Muscle layer of colon (tissue), 2 donors: ENCODE data around the gene LRRC10B.

Experiments
- H3K27ac ChIP-seq: one replicate; pipeline ENCODE4 v1.7.0; 2013; ENCODE audit warnings: low read depth, mild to moderate bottlenecking, low read length, moderate library complexity
- H3K27me3 ChIP-seq, 2 donors: one replicate each; pipeline ENCODE4 v1.7.0; 2013; ENCODE audit warnings: low read length in 2 of 2, mild to moderate bottlenecking in 2 of 2; ENCODE audit not compliant: insufficient read depth in 2 of 2, control insufficient read depth in 1 of 2
- H3K36me3 ChIP-seq: one replicate; pipeline ENCODE4 v1.7.0; 2013; ENCODE audit warnings: mild to moderate bottlenecking, low read length; ENCODE audit not compliant: insufficient read depth
- H3K4me1 ChIP-seq: one replicate; pipeline ENCODE4 v1.7.0; 2013; ENCODE audit warnings: mild to moderate bottlenecking, low read length; ENCODE audit not compliant: insufficient read depth
- H3K4me3 ChIP-seq, 2 donors: one replicate each; pipeline ENCODE4 v1.7.0; 2013; ENCODE audit warnings: low read length in 2 of 2, low read depth in 1 of 2, mild to moderate bottlenecking in 1 of 2, moderate library complexity in 1 of 2
- H3K9ac ChIP-seq: one replicate; pipeline ENCODE4 v1.7.0; 2013; ENCODE audit warnings: low read length
- H3K9me3 ChIP-seq: one replicate; pipeline ENCODE4 v1.7.0; 2013; ENCODE audit warnings: mild to moderate bottlenecking, low read length
- donor health status: abdominal sarcoma.
- donor health status: Adenocarcinoma of cecum.

Gene LRRC10B

GRCh38 chr11:61499816-61500491 is 8.6 kb upstream of the LRRC10B start:
- H3K9me3 ChIP-seq: no peaks in the 10 kb centered on the region
- no peak overlapping the region for H3K4me3 ChIP-seq
- H3K9ac ChIP-seq: no peak overlapping the region
- H3K4me1 ChIP-seq: no peaks in the 10 kb centered on the region
- H3K27ac ChIP-seq: no peak overlapping the region
- H3K27me3 ChIP-seq: no peaks in the 10 kb centered on the region
- no peaks in the 10 kb centered on the region for H3K36me3 ChIP-seq

- Histone ChIP-seq H3K36me3 (no peaks in the 10 kb centered on the region), H3K4me1 (peaks cover under 1% of the 10 kb centered on the region), H3K9me3 (no peaks in the 10 kb centered on the region), H3K27me3 (no peaks in the 10 kb centered on the region), H3K9ac (no peak overlapping the region), H3K4me3 (no peak overlapping the region), H3K27ac (no peak overlapping the region)
These were observed 6.0 kb upstream of the LRRC10B start for GRCh38 chr11:61502522-61502921.

GRCh38 chr11:61503135-61503770 is 5.3 kb upstream of the LRRC10B start:
- Histone ChIP-seq H3K36me3 (no peaks in the 10 kb centered on the region), H3K4me1 (peaks cover 8% of the 10 kb centered on the region), H3K27ac (no peak overlapping the region), H3K9ac (no peak overlapping the region), H3K9me3 (no peaks in the 10 kb centered on the region), H3K4me3 (no peak overlapping the region), H3K27me3 (peaks cover under 1 to 7% of the 10 kb centered on the region in 2 donors)

- peaks cover 18% of the 10 kb centered on the region for H3K4me1 ChIP-seq
- no peak overlapping the region for H3K4me3 ChIP-seq
- peaks cover 8 to 10% of the 10 kb centered on the region in 2 donors for H3K27me3 ChIP-seq
- no peaks in the 10 kb centered on the region for H3K9me3 ChIP-seq
- no peak overlapping the region for H3K27ac ChIP-seq
- H3K9ac ChIP-seq: no peak overlapping the region
- no peaks in the 10 kb centered on the region for H3K36me3 ChIP-seq
These were observed 3.4 kb upstream of the LRRC10B start for GRCh38 chr11:61505106-61505505.

- no peak overlapping the region for H3K27ac ChIP-seq
- H3K27me3 ChIP-seq: peaks cover 8 to 16% of the 10 kb centered on the region in 2 donors
- H3K9me3 ChIP-seq: no peaks in the 10 kb centered on the region
- no peaks in the 10 kb centered on the region for H3K36me3 ChIP-seq
- H3K9ac ChIP-seq: no peak overlapping the region
- peaks cover 24% of the 10 kb centered on the region for H3K4me1 ChIP-seq
- H3K4me3 ChIP-seq: no peak overlapping the region
These were observed 2.9 kb upstream of the LRRC10B start for GRCh38 chr11:61505640-61506155.

- Histone ChIP-seq H3K27ac (no peak overlapping the region), H3K4me1 (peaks cover 29% of the 10 kb centered on the region), H3K9ac (no peak overlapping the region), H3K4me3 (no peak overlapping the region), H3K27me3 (peaks cover 8 to 25% of the 10 kb centered on the region in 2 donors), H3K36me3 (no peaks in the 10 kb centered on the region), H3K9me3 (no peaks in the 10 kb centered on the region)
These were observed 1.4 kb upstream of the LRRC10B start for GRCh38 chr11:61507012-61507768.

- Histone ChIP-seq H3K27me3 (peaks cover 8 to 25% of the 10 kb centered on the region in 2 donors), H3K27ac (peak overlapping the region; percentile 49), H3K9me3 (no peaks in the 10 kb centered on the region), H3K36me3 (no peaks in the 10 kb centered on the region), H3K4me1 (peaks cover 29% of the 10 kb centered on the region), H3K9ac (no peak overlapping the region), H3K4me3 (peak overlapping the region; percentile 25 to 41)
These were observed 787 bp downstream of the LRRC10B start for GRCh38 chr11:61509043-61510029.

GRCh38 chr11:61510166-61510919 is 1.8 kb downstream of the LRRC10B start:
- Histone ChIP-seq H3K4me3 (peak overlapping the region in 1 of 2 donors; percentile 41), H3K27me3 (peaks cover 8 to 25% of the 10 kb centered on the region in 2 donors), H3K27ac (peak overlapping the region; percentile 55), H3K36me3 (no peaks in the 10 kb centered on the region), H3K4me1 (peaks cover 29% of the 10 kb centered on the region), H3K9ac (peak overlapping the region; percentile 19), H3K9me3 (no peaks in the 10 kb centered on the region)

- H3K36me3 ChIP-seq: no peaks in the 10 kb centered on the region
- peak overlapping the region; percentile 55 for H3K27ac ChIP-seq
- H3K9ac ChIP-seq: no peak overlapping the region
- H3K27me3 ChIP-seq: peaks cover 8 to 25% of the 10 kb centered on the region in 2 donors
- H3K4me1 ChIP-seq: peaks cover 29% of the 10 kb centered on the region
- no peak overlapping the region for H3K4me3 ChIP-seq
- no peaks in the 10 kb centered on the region for H3K9me3 ChIP-seq
These were observed 2.4 kb downstream of the LRRC10B start for GRCh38 chr11:61510974-61511373.

GRCh38 chr11:61511383-61511782 is 2.8 kb downstream of the LRRC10B start:
- H3K36me3 ChIP-seq: no peaks in the 10 kb centered on the region
- H3K4me1 ChIP-seq: peaks cover 29% of the 10 kb centered on the region
- no peaks in the 10 kb centered on the region for H3K9me3 ChIP-seq
- peaks cover 8 to 25% of the 10 kb centered on the region in 2 donors for H3K27me3 ChIP-seq
- H3K4me3 ChIP-seq: no peak overlapping the region
- H3K27ac ChIP-seq: peak overlapping the region; percentile 55
- H3K9ac ChIP-seq: no peak overlapping the region
